ENCODE data around the gene GNAS. TPM values are rescaled to one million over a fixed set of nuclear protein-coding genes. Genes with fewer than 3 reads are reported as not detected.

GNAS gene
- total RNA-seq, 1 experiment from 2014 or later: 1,936 TPM

DNA sequence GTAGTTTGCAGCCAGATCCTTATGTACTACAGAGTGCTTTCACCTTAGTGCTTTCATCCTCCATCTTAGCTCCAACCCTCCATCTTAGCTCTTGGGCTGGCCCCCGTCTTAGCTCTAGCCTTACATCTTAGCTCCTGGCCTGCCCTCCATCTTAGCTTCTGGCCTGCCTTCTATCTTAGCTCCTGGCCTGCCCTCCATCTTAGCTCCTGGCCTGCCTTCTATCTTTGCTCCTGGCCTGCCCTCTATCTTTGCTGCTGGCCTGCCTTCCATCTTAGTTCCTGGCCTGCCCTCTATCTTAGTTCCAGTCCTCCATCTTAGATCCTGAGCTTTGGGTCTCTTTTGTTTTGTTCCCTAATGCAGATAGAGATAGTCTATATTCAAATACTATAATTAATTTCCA lies 22.0 kb downstream of the GNAS start:
- Mint-ChIP-seq H3K4me1 (ENCODE audit: low read depth, unreplicated experiment) (peaks cover 6% of the 10 kb centered on the region), H3K9me3 (ENCODE audit: unreplicated experiment) (no peaks in the 10 kb centered on the region), H3K27me3 (ENCODE audit: insufficient read depth, unreplicated experiment) (peaks cover 25% of the 10 kb centered on the region), H3K27ac (ENCODE audit: unreplicated experiment) (no peak overlapping the region), H3K4me3 (ENCODE audit: unreplicated experiment) (no peak overlapping the region), H3K36me3 (ENCODE audit: insufficient read depth, unreplicated experiment) (no peaks in the 10 kb centered on the region)
- Histone ChIP-seq H3K4me3 (ENCODE audit: low read depth, low read length) (no peak overlapping the region), H3K27me3 (replicated peaks; ENCODE audit: control insufficient read depth, insufficient read depth, low read length) (peaks cover 3% of the 10 kb centered on the region; the same call in 1 of the 2 replicates), H3K4me1 (no peaks in the 10 kb centered on the region), H3K36me3 (ENCODE audit: control insufficient read depth, insufficient read depth, low read length) (no peaks in the 10 kb centered on the region), H3K9me3 (no peaks in the 10 kb centered on the region)
- intact Hi-C loops (cut with micrococcal nuclease; ENCODE audit: unreplicated experiment): loop anchor here (5.0 kb wide), 3 partner anchors 158 to 333 kb away; partner anchors contain the start of gene ATP5F1E
- no TSS peak for BruUV-seq (replicated peaks)
- CTCF ChIA-PET: interaction anchor here (0.6 to 0.7 kb wide), 2 partner anchors 211 to 622 kb away, joined by 3 to 5 read pairs; no protein-coding TSS in a partner anchor
- TF ChIP-seq, protein P1, sequence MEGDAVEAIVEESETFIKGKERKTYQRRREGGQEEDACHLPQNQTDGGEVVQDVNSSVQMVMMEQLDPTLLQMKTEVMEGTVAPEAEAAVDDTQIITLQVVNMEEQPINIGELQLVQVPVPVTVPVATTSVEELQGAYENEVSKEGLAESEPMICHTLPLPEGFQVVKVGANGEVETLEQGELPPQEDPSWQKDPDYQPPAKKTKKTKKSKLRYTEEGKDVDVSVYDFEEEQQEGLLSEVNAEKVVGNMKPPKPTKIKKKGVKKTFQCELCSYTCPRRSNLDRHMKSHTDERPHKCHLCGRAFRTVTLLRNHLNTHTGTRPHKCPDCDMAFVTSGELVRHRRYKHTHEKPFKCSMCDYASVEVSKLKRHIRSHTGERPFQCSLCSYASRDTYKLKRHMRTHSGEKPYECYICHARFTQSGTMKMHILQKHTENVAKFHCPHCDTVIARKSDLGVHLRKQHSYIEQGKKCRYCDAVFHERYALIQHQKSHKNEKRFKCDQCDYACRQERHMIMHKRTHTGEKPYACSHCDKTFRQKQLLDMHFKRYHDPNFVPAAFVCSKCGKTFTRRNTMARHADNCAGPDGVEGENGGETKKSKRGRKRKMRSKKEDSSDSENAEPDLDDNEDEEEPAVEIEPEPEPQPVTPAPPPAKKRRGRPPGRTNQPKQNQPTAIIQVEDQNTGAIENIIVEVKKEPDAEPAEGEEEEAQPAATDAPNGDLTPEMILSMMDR (IDR thresholded peaks at IDR 0.05; ENCODE audit: insufficient read depth in 1 of 2, low read depth in 1 of 2, low read length in 1 of 2, severe bottlenecking in 1 of 2, unreplicated experiment in 1 of 2): no peak
- POLR2A ChIA-PET: no interaction called here
- no peak for DNase-seq

DNA sequence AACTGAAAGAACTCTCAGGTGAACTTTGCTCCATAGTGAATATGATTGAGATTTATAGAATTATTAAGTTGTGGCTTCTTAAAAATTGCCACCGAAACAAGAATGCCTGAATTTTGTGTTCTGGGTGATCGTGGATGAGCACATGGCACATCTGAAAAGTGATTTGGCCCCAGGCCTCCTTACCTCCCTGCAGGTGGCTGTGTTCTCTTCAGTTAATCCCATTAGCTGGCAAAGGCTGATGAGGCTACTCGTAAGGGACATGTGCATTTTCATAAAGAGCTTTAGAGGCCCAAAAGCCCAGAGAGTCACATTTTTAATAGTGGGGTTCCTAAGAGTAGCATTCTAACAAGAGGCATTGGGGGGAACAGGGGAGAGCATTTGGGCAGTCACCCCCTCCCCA lies 22.6 kb downstream of the GNAS start:
- DNase-seq: no peak
- ChIA-PET POLR2A (no interaction called here), CTCF (interaction anchor here (0.7 kb wide), 1 partner anchor 621 kb away, joined by 5 read pairs; no protein-coding TSS in a partner anchor)
- intact Hi-C loops (cut with micrococcal nuclease; ENCODE audit: unreplicated experiment): no loop called here
- Histone ChIP-seq H3K4me1 (no peaks in the 10 kb centered on the region), H3K36me3 (ENCODE audit: control insufficient read depth, insufficient read depth, low read length) (no peaks in the 10 kb centered on the region), H3K9me3 (no peaks in the 10 kb centered on the region), H3K4me3 (ENCODE audit: low read depth, low read length) (no peak overlapping the region), H3K27me3 (replicated peaks; ENCODE audit: control insufficient read depth, insufficient read depth, low read length) (peaks cover 3% of the 10 kb centered on the region; the same call in 1 of the 2 replicates)
- Mint-ChIP-seq H3K9me3 (ENCODE audit: unreplicated experiment) (no peaks in the 10 kb centered on the region), H3K27ac (ENCODE audit: unreplicated experiment) (no peak overlapping the region), H3K4me1 (ENCODE audit: low read depth, unreplicated experiment) (peaks cover 6% of the 10 kb centered on the region), H3K36me3 (ENCODE audit: insufficient read depth, unreplicated experiment) (no peaks in the 10 kb centered on the region), H3K27me3 (ENCODE audit: insufficient read depth, unreplicated experiment) (peaks cover 29% of the 10 kb centered on the region), H3K4me3 (ENCODE audit: unreplicated experiment) (no peak overlapping the region)
- no TSS peak for BruUV-seq (replicated peaks)
- TF ChIP-seq, protein P1 (IDR thresholded peaks at IDR 0.05; ENCODE audit: insufficient read depth in 1 of 2, low read depth in 1 of 2, low read length in 1 of 2, severe bottlenecking in 1 of 2, unreplicated experiment in 1 of 2): no peak

DNA sequence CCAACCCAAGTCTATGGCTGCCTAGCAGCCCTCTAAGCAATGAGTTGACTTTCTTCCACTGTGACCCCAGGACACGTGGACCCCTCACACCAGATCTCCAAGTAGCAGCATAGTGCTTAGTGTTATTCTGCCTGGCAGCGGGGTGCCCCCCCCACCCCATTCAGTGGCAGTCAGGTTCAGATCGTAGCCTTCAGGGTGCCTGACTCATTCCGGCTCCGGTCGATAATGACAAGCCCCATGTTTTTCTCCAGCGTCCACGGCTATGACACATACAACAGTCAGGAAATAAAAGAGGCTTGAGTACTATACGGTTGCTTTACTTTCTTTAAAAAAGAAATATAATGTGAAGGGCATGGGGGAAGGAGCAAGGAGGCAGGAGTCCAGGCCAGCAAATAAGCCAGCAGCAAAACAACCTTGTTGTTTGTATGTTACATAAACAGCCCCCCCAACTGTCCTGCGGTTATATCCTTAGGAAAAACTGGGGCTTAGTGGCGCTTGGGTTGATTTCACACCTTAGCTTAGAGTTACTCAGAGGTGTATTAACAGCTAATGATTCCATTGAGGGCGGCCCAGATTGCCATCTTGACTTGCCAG lies 23.1 kb downstream of the GNAS start:
- no peaks in the 10 kb centered on the region for H3K9me3 ChIP-seq
- ChIA-PET CTCF (no interaction called here), POLR2A (no interaction called here)
- no TSS peak for BruUV-seq (replicated peaks)
- H3K4me3 Mint-ChIP-seq (ENCODE audit: unreplicated experiment): no peak overlapping the region
- H3K27ac Mint-ChIP-seq (ENCODE audit: unreplicated experiment): no peak overlapping the region
- TF ChIP-seq, protein P1 (IDR thresholded peaks at IDR 0.05; ENCODE audit: insufficient read depth in 1 of 2, low read depth in 1 of 2, low read length in 1 of 2, severe bottlenecking in 1 of 2, unreplicated experiment in 1 of 2): no peak
- peaks cover 34% of the 10 kb centered on the region for H3K27me3 Mint-ChIP-seq (ENCODE audit: insufficient read depth, unreplicated experiment)
- H3K36me3 ChIP-seq (ENCODE audit: control insufficient read depth, insufficient read depth, low read length): no peaks in the 10 kb centered on the region
- H3K4me1 ChIP-seq: no peaks in the 10 kb centered on the region
- H3K4me1 Mint-ChIP-seq (ENCODE audit: low read depth, unreplicated experiment): peaks cover 5% of the 10 kb centered on the region
- peaks cover 3% of the 10 kb centered on the region; the same call in 1 of the 2 replicates for H3K27me3 ChIP-seq (replicated peaks; ENCODE audit: control insufficient read depth, insufficient read depth, low read length)
- H3K36me3 Mint-ChIP-seq (ENCODE audit: insufficient read depth, unreplicated experiment): no peaks in the 10 kb centered on the region
- DNase-seq: no peak
- H3K4me3 ChIP-seq (ENCODE audit: low read depth, low read length): no peak overlapping the region
- intact Hi-C loops (cut with micrococcal nuclease; ENCODE audit: unreplicated experiment): no loop called here
- H3K9me3 Mint-ChIP-seq (ENCODE audit: unreplicated experiment): no peaks in the 10 kb centered on the region
